GM12878 (cell line): ENCODE results near the gene FAM20B. TPM values are rescaled to one million over a fixed set of nuclear protein-coding genes. Genes with fewer than 3 reads are reported as not detected.

Experiments used
- ATAC-seq: fragments of 200-7000 bp; cut with Tn5 transposase; 3 replicates; pipeline ENCODE4 v1.9.1; 2020; ENCODE audit warnings: mild to moderate bottlenecking, moderate library complexity
- BruUV-seq: library from RNA; stranded (reverse); fragments of 400-500 nt; replicated peaks from 2 replicates; lab custom pipeline; 2021; lab: Mats Ljungman, UMichigan
- CTCF ChIA-PET: fragments of 300-600 bp; sonication (Branson Sonifier 250); formaldehyde crosslinking; extraction: SDS; loops from one replicate; lab custom pipeline; 2021; ENCODE audit warnings: inconsistent platforms; lab: Yijun Ruan, JAX
- POLR2A ChIA-PET: fragments of 350-600 bp; formaldehyde crosslinking; extraction: SDS; loops from one replicate; lab custom pipeline; 2021; ENCODE audit warnings: inconsistent platforms; lab: Charles Lee
- RAD21 ChIA-PET: fragments of 300-600 bp; sonication (Branson Sonifier 250); formaldehyde crosslinking; loops from one replicate; lab custom pipeline; 2023; ENCODE audit warnings: antibody characterized with exemption; ENCODE audit not compliant: unreplicated experiment; lab: Charles Lee
- SMC1A ChIA-PET: fragments of 300-600 bp; sonication (Branson Sonifier 250); formaldehyde crosslinking; loops from one replicate; lab custom pipeline; 2023; ENCODE audit not compliant: unreplicated experiment, uncharacterized antibody; lab: Charles Lee
- DNase-seq: peaks from one replicate; pipeline ENCODE4 v3.0.0-alpha.2; 2011; ENCODE audit warnings: low read depth, low spot score
- FAIRE-seq: peaks from 3 replicates; lab custom pipeline; 2011; peaks lifted over from hg19 to GRCh38; lab: Jason Lieb, UNC
- H2AFZ ChIP-seq: 2 replicates; pipeline ENCODE4 v1.6.0; 2011; ENCODE audit warnings: low read depth, low read length, control low read depth; ENCODE audit not compliant: control insufficient read depth
- H3K27ac ChIP-seq: 2 replicates; pipeline ENCODE4 v1.5.1; 2011; ENCODE audit warnings: control low read depth; ENCODE audit not compliant: control insufficient read depth, insufficient read depth
- H3K27me3 ChIP-seq, 2 experiments: replicated peaks in 1 of 2; 2 replicates each; pipeline versions ENCODE4 v1.6.0 to v1.6.1; 2011; ENCODE audit warnings: low read length in 1 of 2; ENCODE audit not compliant: control insufficient read depth in 2 of 2, insufficient read depth in 2 of 2
- H3K36me3 ChIP-seq, 2 experiments: 2 replicates each; pipeline ENCODE4 v1.5.1; 2011; ENCODE audit warnings: low read length in 1 of 2; ENCODE audit not compliant: control insufficient read depth in 2 of 2, insufficient read depth in 2 of 2
- H3K4me1 ChIP-seq: 2 replicates; pipeline ENCODE4 v1.6.1; 2011; ENCODE audit warnings: mild to moderate bottlenecking, low read length, moderate library complexity, mixed read lengths; ENCODE audit not compliant: control insufficient read depth, insufficient read depth
- H3K4me2 ChIP-seq: 2 replicates; pipeline ENCODE4 v1.6.0; 2011; ENCODE audit warnings: control low read depth; ENCODE audit not compliant: control insufficient read depth, insufficient read depth
- H3K4me3 ChIP-seq: fragments of 200-600 bp; sonication (generic); 2 replicates; pipeline ENCODE4 v1.5.1; 2016
- H3K79me2 ChIP-seq: 2 replicates; pipeline ENCODE4 v1.6.0; 2011; ENCODE audit warnings: low read length; ENCODE audit not compliant: control insufficient read depth, insufficient read depth
- H3K9ac ChIP-seq: 2 replicates; pipeline ENCODE4 v1.8.0; 2011; ENCODE audit warnings: low read length, control low read depth, mixed read lengths; ENCODE audit not compliant: control insufficient read depth, insufficient read depth
- H3K9me3 ChIP-seq: replicated peaks from 3 replicates; pipeline ENCODE4 v1.5.1; 2011; ENCODE audit warnings: mild to moderate bottlenecking, low read length; ENCODE audit not compliant: control insufficient read depth, insufficient read depth
- H4K20me1 ChIP-seq: 2 replicates; pipeline ENCODE4 v1.6.0; 2011; ENCODE audit not compliant: control insufficient read depth, insufficient read depth
- GATAD2B ChIP-seq: fragments of 450-650 bp; conservative IDR thresholded peaks from 2 replicates; pipeline ENCODE4 v1.6.1; 2017; ENCODE audit warnings: low read depth, mild to moderate bottlenecking, moderate library complexity
- HCFC1 ChIP-seq: fragments of 150-350 bp; IDR thresholded peaks from 2 replicates; pipeline ENCODE4 v1.6.1; 2014; ENCODE audit warnings: low read length
- LARP7 ChIP-seq: fragments of 450-650 bp; IDR thresholded peaks from 2 replicates; pipeline ENCODE4 v1.6.1; 2017; ENCODE audit warnings: mild to moderate bottlenecking
- POLR2A ChIP-seq: IDR thresholded peaks from 2 replicates; pipeline ENCODE4 v1.6.1; 2011; ENCODE audit warnings: low read depth, mild to moderate bottlenecking, low read length
- STAT3 ChIP-seq: IDR thresholded peaks from 2 replicates; pipeline ENCODE4 v1.6.1; 2011; ENCODE audit warnings: low read depth, low read length, improper control_type of control experiment
- ZNF207 ChIP-seq: fragments of 450-650 bp; IDR thresholded peaks from 2 replicates; pipeline ENCODE4 v1.6.1; 2014; ENCODE audit warnings: antibody characterized with exemption, mild to moderate bottlenecking, borderline replicate concordance
- WGBS: methylation state at CpG from one replicate; pipeline ENCODE4 v1.1.6; 2016; ENCODE audit warnings: low lambda C conversion rate; ENCODE audit not compliant: insufficient replicate concordance, insufficient coverage; ENCODE audit errors: missing lambda C conversion rate; 5-methylcytosine and 5-hydroxymethylcytosine counted together
- in situ Hi-C: fragments of 300-500 bp; cut with MboI; formaldehyde crosslinking; loops from 9 replicates; pipeline ENCODE4 v1.14.3; 2018; ENCODE audit warnings: mixed read lengths
- intact Hi-C: fragments of 100-400 bp; cut with micrococcal nuclease; formaldehyde crosslinking; loops from one replicate; pipeline ENCODE4 v1.14.2; 2022; ENCODE audit not compliant: unreplicated experiment
- polyA plus RNA-seq, 11 experiments: library from polyadenylated mRNA; depleted of rRNA in 4 of 11; unstranded in 6 of 11; stranded (reverse) in 5 of 11; fragments of >200 nt; fragmentation: Nextera tagmentation in 4 of 11; fragmentation: Illumina TruSeq in 1 of 11; extraction: Ambion mirVana in 4 of 11; extraction: Trizol in 1 of 11; gene quantifications; 1 replicate in 1 of 11; 2 replicates in 10 of 11; pipeline versions ENCODE4 v1.2.1 to v1.2.3, GENCODE V29; 2011 to 2016; ENCODE audit warnings: inconsistent platforms in 2 of 11, missing spikeins in 2 of 11, low read depth in 1 of 11
- total RNA-seq, 4 experiments: library from RNA; depleted of rRNA in 3 of 4; stranded (reverse); fragments of >200 nt in 3 of 4; fragmentation: Illumina TruSeq in 1 of 4; extraction: Trizol in 1 of 4; gene quantifications; 2 replicates each; pipeline versions ENCODE4 v1.2.1 to v1.2.3, GENCODE V29; 2013 to 2021
- TF ChIP-seq, protein P1 (sequence below): fragments of 450-650 bp; conservative IDR thresholded peaks from 2 replicates; pipeline ENCODE4 v1.6.1; 2017; ENCODE audit warnings: mild to moderate bottlenecking, moderate library complexity
- TF ChIP-seq, protein P2 (sequence below): IDR thresholded peaks from 2 replicates; pipeline ENCODE4 v1.6.1; 2012; ENCODE audit warnings: low read depth, low read length, improper control_type of control experiment
- TF ChIP-seq, protein P3 (sequence below): fragments of 450-650 bp; IDR thresholded peaks from 2 replicates; pipeline ENCODE4 v1.6.1; 2017; ENCODE audit warnings: mild to moderate bottlenecking, moderate library complexity

The FAM20B gene
- total and polyA plus RNA-seq, 10 of the 15 experiments (the other 5 are each of a cell fraction or from before 2014, with no cell fraction given): 2.4 to 25.6 (median 12.8) TPM

DNA sequence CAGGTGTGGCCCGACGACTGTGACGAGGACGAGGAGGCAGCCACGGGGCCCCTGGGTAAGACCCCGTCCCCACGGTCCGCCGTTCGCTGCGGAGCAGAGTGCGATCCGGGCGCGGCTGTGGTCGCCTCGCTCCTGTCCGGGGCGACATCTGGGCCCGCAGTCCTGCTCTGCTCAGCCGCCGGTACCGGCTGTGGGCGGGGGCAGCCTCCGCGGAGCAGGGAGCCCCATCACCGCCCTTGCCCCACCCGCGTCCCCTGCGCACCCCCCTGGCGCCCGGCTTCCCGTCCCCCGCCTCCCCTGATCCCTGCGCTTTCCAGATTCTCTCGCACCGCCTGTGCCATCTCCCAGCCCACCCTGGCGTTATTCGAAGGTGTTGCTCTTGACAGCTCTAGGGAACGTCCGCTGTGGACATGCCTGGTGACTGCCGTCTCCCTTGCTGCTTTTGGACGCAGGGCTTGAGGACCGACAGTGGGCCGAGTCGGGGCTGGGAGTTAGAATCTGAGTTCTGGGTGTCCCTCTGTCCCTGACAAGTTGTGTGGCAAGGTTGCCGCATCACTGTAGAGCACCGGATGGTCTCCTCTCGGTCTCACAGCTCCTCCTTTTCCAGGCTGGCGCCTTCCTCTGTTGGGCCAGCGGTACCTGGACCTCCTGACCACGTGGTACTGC lies 56.8 kb downstream of the FAM20B start:
- ATAC-seq: peak; percentile 37
- ChIA-PET SMC1A (interaction anchor here (0.6 to 5.9 kb wide), 11 partner anchors 38 to 288 kb away, joined by 3 to 35 read pairs (median 4); partner anchors contain the start of genes AXDND1 and SOAT1), CTCF (interaction anchor here (0.7 to 5.4 kb wide), 10 partner anchors 38 to 732 kb away, joined by 3 to 80 read pairs (median 7); partner anchors contain the start of genes AXDND1 and SOAT1), RAD21 (interaction anchor here (1.0 to 8.3 kb wide), 6 partner anchors 23 to 287 kb away, joined by 3 to 61 read pairs (median 5); partner anchors contain the start of gene AXDND1), POLR2A (interaction anchor here (0.6 to 1.3 kb wide), 5 partner anchors 9 to 283 kb away, joined by 3 to 5 read pairs (median 3); partner anchors contain the start of gene AXDND1)
- WGBS: under 1% methylated on average over 51 of the region's 52 CpGs
- Histone ChIP-seq H4K20me1 (no peaks in the 10 kb centered on the region), H2AFZ (peak overlapping the region; percentile 88), H3K9ac (peak overlapping the region; percentile 92), H3K36me3 (peaks cover 0 to 7% of the 10 kb centered on the region in 2 experiments; a peak in 3 of 4 replicates), H3K27me3 (no peaks in the 10 kb centered on the region), H3K79me2 (peaks cover 42% of the 10 kb centered on the region), H3K4me1 (peaks cover 20% of the 10 kb centered on the region), H3K27ac (peak overlapping the region; percentile 96), H3K9me3 (no peaks in the 10 kb centered on the region), H3K4me2 (peak overlapping the region; percentile 99), H3K4me3 (peak overlapping the region; percentile 95)
- in situ Hi-C loops: loop anchor here (5.0 to 25.0 kb wide), 2 partner anchors 285 to 730 kb away; partner anchors contain the start of gene AXDND1
- BruUV-seq: no TSS peak
- TF ChIP-seq ZNF207 (0 out of 2 replicates have a peak, but pooled peaks have one; percentile 1), LARP7 (0 out of 2 replicates have a peak, but pooled peaks have one; percentile 0), HCFC1 (no peak), GATAD2B (0 out of 2 replicates have a peak, but pooled peaks have one; percentile 5), POLR2A (peak; percentile 64), STAT3 (no peak)
- TF ChIP-seq, protein P1, sequence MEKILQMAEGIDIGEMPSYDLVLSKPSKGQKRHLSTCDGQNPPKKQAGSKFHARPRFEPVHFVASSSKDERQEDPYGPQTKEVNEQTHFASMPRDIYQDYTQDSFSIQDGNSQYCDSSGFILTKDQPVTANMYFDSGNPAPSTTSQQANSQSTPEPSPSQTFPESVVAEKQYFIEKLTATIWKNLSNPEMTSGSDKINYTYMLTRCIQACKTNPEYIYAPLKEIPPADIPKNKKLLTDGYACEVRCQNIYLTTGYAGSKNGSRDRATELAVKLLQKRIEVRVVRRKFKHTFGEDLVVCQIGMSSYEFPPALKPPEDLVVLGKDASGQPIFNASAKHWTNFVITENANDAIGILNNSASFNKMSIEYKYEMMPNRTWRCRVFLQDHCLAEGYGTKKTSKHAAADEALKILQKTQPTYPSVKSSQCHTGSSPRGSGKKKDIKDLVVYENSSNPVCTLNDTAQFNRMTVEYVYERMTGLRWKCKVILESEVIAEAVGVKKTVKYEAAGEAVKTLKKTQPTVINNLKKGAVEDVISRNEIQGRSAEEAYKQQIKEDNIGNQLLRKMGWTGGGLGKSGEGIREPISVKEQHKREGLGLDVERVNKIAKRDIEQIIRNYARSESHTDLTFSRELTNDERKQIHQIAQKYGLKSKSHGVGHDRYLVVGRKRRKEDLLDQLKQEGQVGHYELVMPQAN: 0 out of 2 replicates have a peak, but pooled peaks have one; percentile 3
- TF ChIP-seq, protein P2, sequence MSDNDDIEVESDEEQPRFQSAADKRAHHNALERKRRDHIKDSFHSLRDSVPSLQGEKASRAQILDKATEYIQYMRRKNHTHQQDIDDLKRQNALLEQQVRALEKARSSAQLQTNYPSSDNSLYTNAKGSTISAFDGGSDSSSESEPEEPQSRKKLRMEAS: peak; percentile 59; the same call in 1 of the 2 replicates
- TF ChIP-seq, protein P3, sequence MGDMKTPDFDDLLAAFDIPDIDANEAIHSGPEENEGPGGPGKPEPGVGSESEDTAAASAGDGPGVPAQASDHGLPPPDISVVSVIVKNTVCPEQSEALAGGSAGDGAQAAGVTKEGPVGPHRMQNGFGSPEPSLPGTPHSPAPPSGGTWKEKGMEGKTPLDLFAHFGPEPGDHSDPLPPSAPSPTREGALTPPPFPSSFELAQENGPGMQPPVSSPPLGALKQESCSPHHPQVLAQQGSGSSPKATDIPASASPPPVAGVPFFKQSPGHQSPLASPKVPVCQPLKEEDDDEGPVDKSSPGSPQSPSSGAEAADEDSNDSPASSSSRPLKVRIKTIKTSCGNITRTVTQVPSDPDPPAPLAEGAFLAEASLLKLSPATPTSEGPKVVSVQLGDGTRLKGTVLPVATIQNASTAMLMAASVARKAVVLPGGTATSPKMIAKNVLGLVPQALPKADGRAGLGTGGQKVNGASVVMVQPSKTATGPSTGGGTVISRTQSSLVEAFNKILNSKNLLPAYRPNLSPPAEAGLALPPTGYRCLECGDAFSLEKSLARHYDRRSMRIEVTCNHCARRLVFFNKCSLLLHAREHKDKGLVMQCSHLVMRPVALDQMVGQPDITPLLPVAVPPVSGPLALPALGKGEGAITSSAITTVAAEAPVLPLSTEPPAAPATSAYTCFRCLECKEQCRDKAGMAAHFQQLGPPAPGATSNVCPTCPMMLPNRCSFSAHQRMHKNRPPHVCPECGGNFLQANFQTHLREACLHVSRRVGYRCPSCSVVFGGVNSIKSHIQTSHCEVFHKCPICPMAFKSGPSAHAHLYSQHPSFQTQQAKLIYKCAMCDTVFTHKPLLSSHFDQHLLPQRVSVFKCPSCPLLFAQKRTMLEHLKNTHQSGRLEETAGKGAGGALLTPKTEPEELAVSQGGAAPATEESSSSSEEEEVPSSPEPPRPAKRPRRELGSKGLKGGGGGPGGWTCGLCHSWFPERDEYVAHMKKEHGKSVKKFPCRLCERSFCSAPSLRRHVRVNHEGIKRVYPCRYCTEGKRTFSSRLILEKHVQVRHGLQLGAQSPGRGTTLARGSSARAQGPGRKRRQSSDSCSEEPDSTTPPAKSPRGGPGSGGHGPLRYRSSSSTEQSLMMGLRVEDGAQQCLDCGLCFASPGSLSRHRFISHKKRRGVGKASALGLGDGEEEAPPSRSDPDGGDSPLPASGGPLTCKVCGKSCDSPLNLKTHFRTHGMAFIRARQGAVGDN: no peak
- no peak for DNase-seq
- FAIRE-seq: no peak
- intact Hi-C loops: loop anchor here (1.0 to 5.0 kb wide), 3 partner anchors 55 to 283 kb away; partner anchors contain the start of genes AXDND1 and FAM20B
